Measurements from ENCODE around the gene MDC1. TPM values are rescaled to one million over a fixed set of nuclear protein-coding genes. Genes with fewer than 3 reads are reported as not detected.

Gene MDC1
- total RNA-seq, 1 experiment from 2014 or later, result 77.6 TPM

DNA sequence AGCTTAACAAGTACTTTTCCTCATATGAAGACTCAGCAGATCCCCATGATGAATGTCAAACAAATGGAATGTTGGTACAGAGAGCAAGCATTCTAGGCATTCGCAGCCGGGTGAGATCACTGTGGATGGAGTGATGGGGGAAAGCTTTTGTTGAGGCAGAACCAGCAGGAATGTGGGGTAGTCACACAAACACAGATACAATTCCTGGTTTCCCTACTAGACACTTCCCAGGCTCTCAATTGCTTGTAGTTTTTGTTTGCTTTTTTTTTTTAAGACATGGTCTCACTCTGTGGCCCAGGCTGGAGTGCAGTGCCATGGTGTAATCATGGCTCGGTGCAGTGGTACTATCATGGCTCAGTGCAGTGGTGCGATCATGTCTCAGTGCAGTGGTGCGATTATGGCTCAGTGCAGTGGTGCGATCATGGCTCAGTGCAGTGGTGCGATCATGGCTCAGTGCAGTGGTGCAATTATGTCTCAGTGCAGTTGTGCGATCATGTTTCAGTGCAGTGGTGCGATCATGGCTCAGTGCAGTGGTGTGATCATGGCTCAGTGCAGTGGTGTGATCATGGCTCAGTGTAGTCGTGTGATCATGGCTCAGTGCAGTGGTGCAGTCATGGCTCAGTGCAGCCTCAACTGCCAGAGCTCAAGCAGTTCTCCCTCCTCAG lies 42.6 kb upstream of the MDC1 start:
- no peak for DNase-seq
- Histone ChIP-seq H2BK15ac (ENCODE audit: low read depth, low read length) (no peak overlapping the region), H4K91ac (ENCODE audit: insufficient read length, low read depth, low read length) (no peak overlapping the region), H2BK120ac (ENCODE audit: low read depth, low read length, poor library complexity, severe bottlenecking) (no peak overlapping the region), H3K27ac (ENCODE audit: insufficient read length, low read depth, low read length) (no peak overlapping the region), H3K23me2 (ENCODE audit: insufficient read length, low read depth, low read length, poor library complexity, severe bottlenecking) (no peaks in the 10 kb centered on the region), H3K23ac (ENCODE audit: insufficient read length, low read depth, low read length) (no peak overlapping the region), H3K56ac (ENCODE audit: insufficient read length, low read depth, low read length) (no peak overlapping the region), H2BK5ac (ENCODE audit: insufficient read length, low read length) (no peak overlapping the region), H3K4me1 (ENCODE audit: insufficient read depth, low read length) (peaks cover 11% of the 10 kb centered on the region; the same call in 1 of the 2 replicates), H3K79me1 (ENCODE audit: insufficient read depth, low read depth, low read length, poor library complexity, severe bottlenecking) (no peaks in the 10 kb centered on the region), H3K4ac (ENCODE audit: low read depth, low read length) (no peak overlapping the region), H3K18ac (ENCODE audit: insufficient read length, low read depth, low read length) (peak overlapping the region; percentile 6), H2BK20ac (ENCODE audit: low read depth, low read length, poor library complexity, severe bottlenecking) (no peak overlapping the region), H3K9me3 (ENCODE audit: control insufficient read depth, low read depth, low read length) (no peaks in the 10 kb centered on the region), H2AFZ (ENCODE audit: low read length) (no peak overlapping the region), H3K9ac (ENCODE audit: extremely low read depth, insufficient read length, low read length) (no peak overlapping the region), H2BK12ac (ENCODE audit: insufficient read length, low read depth, low read length) (no peak overlapping the region), H3K14ac (ENCODE audit: insufficient read depth, low read length) (no peak overlapping the region), H4K8ac (replicated peaks; ENCODE audit: insufficient read length, low read depth, low read length) (peak overlapping the region; percentile 18), H3K4me2 (ENCODE audit: insufficient read depth, insufficient read length, low read length) (no peak overlapping the region), H4K20me1 (ENCODE audit: control insufficient read depth, insufficient read depth, insufficient read length) (no peaks in the 10 kb centered on the region), H4K5ac (ENCODE audit: insufficient read length, low read depth, low read length) (peak overlapping the region; percentile 55), H3K27me3 (ENCODE audit: insufficient read depth, low read length) (no peaks in the 10 kb centered on the region), H3T11ph (ENCODE audit: low read length) (no peak overlapping the region), H3K79me2 (ENCODE audit: insufficient read depth, low read length) (no peaks in the 10 kb centered on the region), H2AK5ac (ENCODE audit: insufficient read length, low read length) (no peak overlapping the region)
- Mint-ChIP-seq H3K4me1 (peaks cover 31 to 44% of the 10 kb centered on the region in 2 experiments), H3K27me3 (ENCODE audit: low read depth) (no peaks in the 10 kb centered on the region), H3K4me3 (0 out of 5 replicates have a peak overlapping the region, but pooled peaks of 1 of the 2 experiments have one; percentile 30), H3K36me3 (ENCODE audit: insufficient read depth in 1 of 3, low read depth in 3 of 3) (no peaks in the 10 kb centered on the region; a peak in 1 of 7 replicates), H3K27ac (peak overlapping the region in 2 of 3 experiments; percentile 4 to 74; a peak in 3 of 7 replicates), H3K9me3 (no peaks in the 10 kb centered on the region)
- WGBS (ENCODE audit: extremely low coverage, insufficient read length, low lambda C conversion rate), result no CpG with 5 or more reads among the region's 10 CpGs
- TF ChIP-seq, protein P1, sequence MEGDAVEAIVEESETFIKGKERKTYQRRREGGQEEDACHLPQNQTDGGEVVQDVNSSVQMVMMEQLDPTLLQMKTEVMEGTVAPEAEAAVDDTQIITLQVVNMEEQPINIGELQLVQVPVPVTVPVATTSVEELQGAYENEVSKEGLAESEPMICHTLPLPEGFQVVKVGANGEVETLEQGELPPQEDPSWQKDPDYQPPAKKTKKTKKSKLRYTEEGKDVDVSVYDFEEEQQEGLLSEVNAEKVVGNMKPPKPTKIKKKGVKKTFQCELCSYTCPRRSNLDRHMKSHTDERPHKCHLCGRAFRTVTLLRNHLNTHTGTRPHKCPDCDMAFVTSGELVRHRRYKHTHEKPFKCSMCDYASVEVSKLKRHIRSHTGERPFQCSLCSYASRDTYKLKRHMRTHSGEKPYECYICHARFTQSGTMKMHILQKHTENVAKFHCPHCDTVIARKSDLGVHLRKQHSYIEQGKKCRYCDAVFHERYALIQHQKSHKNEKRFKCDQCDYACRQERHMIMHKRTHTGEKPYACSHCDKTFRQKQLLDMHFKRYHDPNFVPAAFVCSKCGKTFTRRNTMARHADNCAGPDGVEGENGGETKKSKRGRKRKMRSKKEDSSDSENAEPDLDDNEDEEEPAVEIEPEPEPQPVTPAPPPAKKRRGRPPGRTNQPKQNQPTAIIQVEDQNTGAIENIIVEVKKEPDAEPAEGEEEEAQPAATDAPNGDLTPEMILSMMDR (conservative IDR thresholded peaks at IDR 0.05), result no peak

Data from H9 (cell line).